GM18519 (cell line): ENCODE results near the gene TRPC5OS.
A peak's percentile ranks its signal among the peaks of the same experiment; 100 is the strongest.

Experiments used
- ATAC-seq: cut with Tn5 transposase; IDR thresholded peaks from one replicate; pipeline ENCODE4 v1.9.1; 2021; ENCODE audit warnings: mild to moderate bottlenecking, moderate library complexity; ENCODE audit not compliant: unreplicated experiment, low FRiP score

TRPC5OS gene

DNA sequence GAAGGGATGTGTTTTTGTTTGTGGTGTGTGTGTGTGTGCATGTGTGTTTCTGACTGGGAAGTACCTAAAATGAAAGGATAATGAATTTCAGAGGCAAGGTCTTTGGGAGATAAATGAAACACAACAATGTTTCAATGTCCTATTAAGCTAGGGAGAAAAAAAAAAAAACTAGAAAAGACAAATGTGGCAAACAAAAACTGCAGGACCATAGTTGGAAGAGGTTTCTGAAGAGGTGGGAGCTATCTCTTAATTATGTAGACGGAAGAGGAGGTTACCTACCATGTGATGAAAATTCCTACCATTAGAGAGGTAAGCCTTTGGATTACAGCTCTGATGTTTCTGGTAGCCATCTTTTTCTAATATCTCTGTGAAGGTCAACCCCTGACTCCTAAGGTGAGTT is at the start of gene TRPC5OS:
TSS of gene TRPC5OS (plus strand) at position 301 of the 400 bp plus-strand sequence. CDS start 25,669 bp downstream, outside the sequence.
- ATAC-seq = no peak

DNA sequence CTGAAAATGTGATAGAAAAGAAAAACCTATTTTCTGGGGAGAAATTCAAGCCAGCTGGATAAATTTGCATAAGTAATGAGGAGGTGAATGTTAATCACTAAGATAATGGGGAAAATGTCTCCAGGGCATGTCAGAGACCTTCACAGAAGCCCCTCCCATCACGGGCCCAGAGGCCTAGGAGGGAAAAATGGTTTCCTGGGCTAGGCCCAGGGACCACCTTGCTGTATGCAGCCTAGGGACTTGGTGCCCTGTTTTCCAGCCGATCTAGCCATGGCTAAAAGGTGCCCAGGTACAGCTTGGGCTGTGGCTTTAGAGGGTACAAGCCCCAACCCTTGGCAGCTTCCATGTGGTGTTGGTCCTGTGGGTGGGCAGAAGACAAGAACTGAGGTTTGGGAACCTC is 46.6 kb upstream of the TRPC5OS start:
- ATAC-seq = no peak

- ATAC-seq = no peak
Observed at GRCh38 chrX:111830571-111830970, 45.4 kb upstream of the TRPC5OS start.

DNA sequence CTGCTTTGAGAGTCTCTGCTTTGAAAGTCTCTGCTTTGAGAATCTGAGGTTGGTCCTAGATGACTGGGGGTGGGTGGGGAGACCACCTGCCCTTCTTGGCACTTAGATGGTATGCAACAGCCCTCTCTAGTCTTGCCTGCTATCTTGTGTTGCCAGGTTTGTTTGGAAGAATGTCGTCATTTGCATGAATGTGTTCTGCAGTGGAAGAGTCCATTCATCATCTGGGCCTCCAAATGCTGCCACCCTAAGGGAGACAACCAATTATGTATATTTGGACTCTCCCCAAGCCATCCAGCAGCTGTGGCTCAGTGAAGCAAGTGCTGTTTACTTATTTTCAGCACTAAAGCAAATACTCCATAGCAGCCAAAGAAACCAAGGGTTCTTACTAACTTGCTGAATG is 44.6 kb upstream of the TRPC5OS start:
- ATAC-seq = no peak

- no peak for ATAC-seq
Observed at GRCh38 chrX:111837197-111837596, 38.8 kb upstream of the TRPC5OS start.

- no peak for ATAC-seq
Observed at GRCh38 chrX:111847491-111848133, 28.4 kb upstream of the TRPC5OS start.

- ATAC-seq = no peak
Observed at GRCh38 chrX:111848541-111848940, 27.4 kb upstream of the TRPC5OS start.

DNA sequence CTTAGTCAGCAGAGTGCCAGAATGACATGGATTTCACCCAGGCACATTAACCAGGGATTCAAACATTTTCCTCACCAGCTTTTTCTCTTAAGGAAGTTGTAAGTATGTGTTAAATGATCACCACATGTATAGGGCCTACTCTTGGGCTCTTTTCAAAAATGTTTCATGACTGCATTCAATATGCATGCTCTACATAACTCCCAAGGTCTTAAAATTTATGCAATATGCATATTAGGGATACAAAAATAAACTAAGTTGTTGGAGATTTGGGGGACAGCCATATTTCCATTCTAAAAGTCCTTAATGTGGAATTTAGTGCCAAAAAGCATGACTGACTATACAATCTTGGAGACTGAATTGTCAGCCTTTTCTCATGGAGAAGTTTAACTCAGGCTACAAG is 25.0 kb upstream of the TRPC5OS start:
- no peak for ATAC-seq

GRCh38 chrX:111854556-111855490 is 21.2 kb upstream of the TRPC5OS start:
- ATAC-seq = no peak

GRCh38 chrX:111857534-111858060 is 18.4 kb upstream of the TRPC5OS start:
- ATAC-seq = no peak

GRCh38 chrX:111861605-111862004 is 14.4 kb upstream of the TRPC5OS start:
- no peak for ATAC-seq

- ATAC-seq = no peak
Observed at GRCh38 chrX:111867236-111867635, 8.7 kb upstream of the TRPC5OS start.

GRCh38 chrX:111868726-111869638 is 7.0 kb upstream of the TRPC5OS start:
- ATAC-seq = peak; percentile 48

GRCh38 chrX:111869639-111870034 is 6.3 kb upstream of the TRPC5OS start:
- peak; percentile 74 for ATAC-seq

DNA sequence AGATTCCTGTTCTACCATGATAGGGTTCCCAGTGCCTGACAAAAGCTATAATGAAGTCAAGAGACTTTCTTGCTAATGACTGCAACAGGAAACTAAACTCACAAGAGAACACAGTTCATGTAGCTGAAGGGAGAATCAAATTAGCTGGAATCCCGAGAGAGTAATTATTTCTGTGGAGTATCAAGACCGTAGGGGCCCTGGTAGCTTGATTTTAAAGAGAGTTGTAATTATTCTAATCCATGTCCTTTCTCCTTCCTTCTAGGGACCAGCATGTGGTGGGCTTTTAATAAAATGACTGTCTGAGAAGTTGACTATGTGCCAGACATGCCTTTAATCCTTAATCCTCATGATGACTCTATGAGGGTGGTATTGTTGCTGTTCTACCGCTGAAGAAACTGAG is 1.7 kb upstream of the TRPC5OS start:
- ATAC-seq = no peak

DNA sequence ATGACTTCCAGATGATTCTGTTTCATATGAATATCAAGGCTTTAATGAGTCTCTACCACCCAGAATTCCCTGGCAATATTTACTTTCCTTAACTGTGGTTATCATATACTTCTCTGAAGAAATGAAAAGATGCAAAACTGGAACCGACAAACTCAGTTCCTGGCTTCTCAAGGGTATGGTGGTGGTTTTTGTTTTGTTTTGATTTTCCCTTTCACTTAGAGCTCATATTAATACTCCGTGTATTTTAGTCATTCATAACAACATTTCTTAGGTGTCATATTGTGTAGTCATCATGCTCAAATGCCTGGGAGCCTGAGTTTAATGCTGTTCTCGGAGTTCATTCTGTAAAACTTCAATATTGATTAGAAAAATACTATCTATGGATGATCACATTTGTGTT is 665 bp downstream of the TRPC5OS start:
- no peak for ATAC-seq

DNA sequence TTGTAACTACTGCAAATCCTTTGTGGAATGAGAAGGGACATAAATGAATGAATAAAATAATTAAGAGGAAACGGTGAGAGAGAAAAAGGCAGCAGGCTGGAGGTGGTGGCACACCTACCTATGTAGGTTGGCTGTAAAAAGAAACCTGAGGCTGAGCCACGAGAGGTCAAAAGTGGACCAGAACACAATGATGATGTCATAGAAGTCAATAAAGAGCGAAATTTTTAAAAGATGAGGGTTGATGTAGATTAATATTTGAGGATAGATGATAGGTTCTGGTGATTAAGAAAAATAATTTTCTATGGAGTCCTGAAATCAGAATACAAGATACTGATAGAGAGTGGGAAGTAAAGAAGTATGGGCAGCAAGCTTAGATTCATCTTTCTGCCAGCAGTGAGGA is 1.7 kb downstream of the TRPC5OS start:
- ATAC-seq = no peak

- no peak for ATAC-seq
Observed at GRCh38 chrX:111880735-111881134, 4.8 kb downstream of the TRPC5OS start.

DNA sequence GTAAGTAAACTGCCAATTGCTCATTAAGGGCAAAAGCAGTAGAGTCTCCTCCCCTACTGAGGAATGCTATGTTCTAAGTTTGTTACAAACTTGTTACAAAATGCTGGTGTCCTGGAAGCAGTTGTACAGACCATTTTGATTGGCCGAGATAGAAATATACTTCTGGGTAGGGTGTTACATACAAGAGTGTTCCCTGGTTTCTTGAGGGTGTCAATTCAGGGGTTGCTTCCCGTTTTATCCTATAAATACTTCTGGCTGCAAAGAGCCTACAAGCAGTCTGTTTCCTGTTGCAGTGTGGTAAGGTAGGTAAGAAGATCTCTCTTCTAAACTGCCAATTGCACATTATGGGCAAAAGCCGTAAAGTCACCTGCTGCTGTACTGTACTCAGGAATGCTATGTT is 5.7 kb downstream of the TRPC5OS start:
- no peak for ATAC-seq

GRCh38 chrX:111886678-111887077 is 10.7 kb downstream of the TRPC5OS start:
- ATAC-seq = no peak
